GM12878 (cell line): Measurements from ENCODE around the gene NME5. TPM values are rescaled to one million over a fixed set of nuclear protein-coding genes. Genes with fewer than 3 reads are reported as not detected.

Source experiments
- ATAC-seq: fragments of 200-7000 bp; cut with Tn5 transposase; 3 replicates; pipeline ENCODE4 v1.9.1; 2020; ENCODE audit warnings: mild to moderate bottlenecking, moderate library complexity
- BruUV-seq: library from RNA; stranded (reverse); fragments of 400-500 nt; replicated peaks from 2 replicates; lab custom pipeline; 2021; lab: Mats Ljungman, UMichigan
- CTCF ChIA-PET: fragments of 300-600 bp; sonication (Branson Sonifier 250); formaldehyde crosslinking; extraction: SDS; loops from one replicate; lab custom pipeline; 2021; ENCODE audit warnings: inconsistent platforms; lab: Yijun Ruan, JAX
- POLR2A ChIA-PET: fragments of 350-600 bp; formaldehyde crosslinking; extraction: SDS; loops from one replicate; lab custom pipeline; 2021; ENCODE audit warnings: inconsistent platforms; lab: Charles Lee
- RAD21 ChIA-PET: fragments of 300-600 bp; sonication (Branson Sonifier 250); formaldehyde crosslinking; loops from one replicate; lab custom pipeline; 2023; ENCODE audit warnings: antibody characterized with exemption; ENCODE audit not compliant: unreplicated experiment; lab: Charles Lee
- SMC1A ChIA-PET: fragments of 300-600 bp; sonication (Branson Sonifier 250); formaldehyde crosslinking; loops from one replicate; lab custom pipeline; 2023; ENCODE audit not compliant: unreplicated experiment, uncharacterized antibody; lab: Charles Lee
- DNase-seq: peaks from one replicate; pipeline ENCODE4 v3.0.0-alpha.2; 2011; ENCODE audit warnings: low read depth, low spot score
- FAIRE-seq: peaks from 3 replicates; lab custom pipeline; 2011; peaks lifted over from hg19 to GRCh38; lab: Jason Lieb, UNC
- H2AFZ ChIP-seq: 2 replicates; pipeline ENCODE4 v1.6.0; 2011; ENCODE audit warnings: low read depth, low read length, control low read depth; ENCODE audit not compliant: control insufficient read depth
- H3K27ac ChIP-seq: 2 replicates; pipeline ENCODE4 v1.5.1; 2011; ENCODE audit warnings: control low read depth; ENCODE audit not compliant: control insufficient read depth, insufficient read depth
- H3K27me3 ChIP-seq, 2 experiments: replicated peaks in 1 of 2; 2 replicates each; pipeline versions ENCODE4 v1.6.0 to v1.6.1; 2011; ENCODE audit warnings: low read length in 1 of 2; ENCODE audit not compliant: control insufficient read depth in 2 of 2, insufficient read depth in 2 of 2
- H3K36me3 ChIP-seq, 2 experiments: 2 replicates each; pipeline ENCODE4 v1.5.1; 2011; ENCODE audit warnings: low read length in 1 of 2; ENCODE audit not compliant: control insufficient read depth in 2 of 2, insufficient read depth in 2 of 2
- H3K4me1 ChIP-seq: 2 replicates; pipeline ENCODE4 v1.6.1; 2011; ENCODE audit warnings: mild to moderate bottlenecking, low read length, moderate library complexity, mixed read lengths; ENCODE audit not compliant: control insufficient read depth, insufficient read depth
- H3K4me2 ChIP-seq: 2 replicates; pipeline ENCODE4 v1.6.0; 2011; ENCODE audit warnings: control low read depth; ENCODE audit not compliant: control insufficient read depth, insufficient read depth
- H3K4me3 ChIP-seq: fragments of 200-600 bp; sonication (generic); 2 replicates; pipeline ENCODE4 v1.5.1; 2016
- H3K79me2 ChIP-seq: 2 replicates; pipeline ENCODE4 v1.6.0; 2011; ENCODE audit warnings: low read length; ENCODE audit not compliant: control insufficient read depth, insufficient read depth
- H3K9ac ChIP-seq: 2 replicates; pipeline ENCODE4 v1.8.0; 2011; ENCODE audit warnings: low read length, control low read depth, mixed read lengths; ENCODE audit not compliant: control insufficient read depth, insufficient read depth
- H3K9me3 ChIP-seq: replicated peaks from 3 replicates; pipeline ENCODE4 v1.5.1; 2011; ENCODE audit warnings: mild to moderate bottlenecking, low read length; ENCODE audit not compliant: control insufficient read depth, insufficient read depth
- H4K20me1 ChIP-seq: 2 replicates; pipeline ENCODE4 v1.6.0; 2011; ENCODE audit not compliant: control insufficient read depth, insufficient read depth
- ATF7 ChIP-seq: fragments of 450-650 bp; IDR thresholded peaks from 2 replicates; pipeline ENCODE4 v1.6.1; 2016; ENCODE audit warnings: low read depth, mild to moderate bottlenecking
- BACH1 ChIP-seq: fragments of 450-650 bp; IDR thresholded peaks from 2 replicates; pipeline ENCODE4 v1.6.1; 2017; ENCODE audit warnings: mild to moderate bottlenecking, borderline replicate concordance
- CBX3 ChIP-seq: fragments of 200-600 bp; sonication (generic); IDR thresholded peaks from 2 replicates; pipeline ENCODE4 v1.6.1; 2016; ENCODE audit warnings: low read depth, borderline replicate concordance
- E4F1 ChIP-seq: fragments of 450-650 bp; IDR thresholded peaks from 2 replicates; pipeline ENCODE4 v1.6.1; 2018; ENCODE audit warnings: borderline replicate concordance, mild to moderate bottlenecking; ENCODE audit not compliant: partially characterized antibody
- EP300 ChIP-seq, 2 experiments: fragments of 150-350 bp in 1 of 2; IDR thresholded peaks; 2 replicates each; pipeline ENCODE4 v1.6.1; 2011 to 2012; ENCODE audit warnings: low read depth in 2 of 2, low read length in 2 of 2, borderline replicate concordance in 1 of 2, improper control_type of control experiment in 1 of 2, inconsistent platforms in 1 of 2; ENCODE audit not compliant: control insufficient read depth in 1 of 2
- LARP7 ChIP-seq: fragments of 450-650 bp; IDR thresholded peaks from 2 replicates; pipeline ENCODE4 v1.6.1; 2017; ENCODE audit warnings: mild to moderate bottlenecking
- MTA3 ChIP-seq: IDR thresholded peaks from 2 replicates; pipeline ENCODE4 v1.6.1; 2012; ENCODE audit warnings: low read length, inconsistent platforms, borderline replicate concordance
- PAX8 ChIP-seq: fragments of 450-650 bp; IDR thresholded peaks from 2 replicates; pipeline ENCODE4 v1.6.1; 2017; ENCODE audit warnings: mild to moderate bottlenecking, moderate library complexity
- PKNOX1 ChIP-seq: fragments of 450-650 bp; IDR thresholded peaks from 2 replicates; pipeline ENCODE4 v1.6.1; 2016; ENCODE audit warnings: mild to moderate bottlenecking
- POU2F2 ChIP-seq: IDR thresholded peaks from 3 replicates; pipeline ENCODE4 v1.6.1; 2011; ENCODE audit warnings: low read depth, mild to moderate bottlenecking, low read length, borderline replicate concordance
- RB1 ChIP-seq: fragments of 450-650 bp; formaldehyde crosslinking; IDR thresholded peaks from 2 replicates; pipeline ENCODE4 v1.6.1; 2017; ENCODE audit warnings: mild to moderate bottlenecking, borderline replicate concordance
- RFX5 ChIP-seq: IDR thresholded peaks from 2 replicates; pipeline ENCODE4 v1.6.1; 2011; ENCODE audit warnings: low read depth, low read length, improper control_type of control experiment
- SIN3A ChIP-seq: IDR thresholded peaks from 2 replicates; pipeline ENCODE4 v1.6.1; 2012; ENCODE audit warnings: low read depth, low read length, improper control_type of control experiment
- SMAD5 ChIP-seq: IDR thresholded peaks from 2 replicates; pipeline ENCODE4 v1.6.1; 2016; ENCODE audit warnings: antibody characterized with exemption, low read depth
- SMARCA5 ChIP-seq: fragments of 450-650 bp; IDR thresholded peaks from 2 replicates; pipeline ENCODE4 v1.6.1; 2017; ENCODE audit warnings: mild to moderate bottlenecking
- SMC3 ChIP-seq: IDR thresholded peaks from 2 replicates; pipeline ENCODE4 v1.6.1; 2011; ENCODE audit warnings: low read length, improper control_type of control experiment, borderline replicate concordance
- SP1 ChIP-seq: IDR thresholded peaks from one replicate; pipeline ENCODE4 v1.6.1; 2011; ENCODE audit warnings: low read depth, low read length
- STAT1 ChIP-seq: fragments of 450-650 bp; conservative IDR thresholded peaks from 2 replicates; pipeline ENCODE4 v1.6.1; 2014; ENCODE audit warnings: antibody characterized with exemption, mild to moderate bottlenecking
- YY1 ChIP-seq: IDR thresholded peaks from 2 replicates; pipeline ENCODE4 v1.6.1; 2011; ENCODE audit warnings: low read depth, mild to moderate bottlenecking, low read length
- ZNF207 ChIP-seq: fragments of 450-650 bp; IDR thresholded peaks from 2 replicates; pipeline ENCODE4 v1.6.1; 2014; ENCODE audit warnings: antibody characterized with exemption, mild to moderate bottlenecking, borderline replicate concordance
- WGBS: methylation state at CpG from one replicate; pipeline ENCODE4 v1.1.6; 2016; ENCODE audit warnings: low lambda C conversion rate; ENCODE audit not compliant: insufficient replicate concordance, insufficient coverage; ENCODE audit errors: missing lambda C conversion rate; 5-methylcytosine and 5-hydroxymethylcytosine counted together
- in situ Hi-C: fragments of 300-500 bp; cut with MboI; formaldehyde crosslinking; loops from 9 replicates; pipeline ENCODE4 v1.14.3; 2018; ENCODE audit warnings: mixed read lengths
- intact Hi-C: fragments of 100-400 bp; cut with micrococcal nuclease; formaldehyde crosslinking; loops from one replicate; pipeline ENCODE4 v1.14.2; 2022; ENCODE audit not compliant: unreplicated experiment
- polyA plus RNA-seq, 11 experiments: library from polyadenylated mRNA; depleted of rRNA in 4 of 11; unstranded in 6 of 11; stranded (reverse) in 5 of 11; fragments of >200 nt; fragmentation: Nextera tagmentation in 4 of 11; fragmentation: Illumina TruSeq in 1 of 11; extraction: Ambion mirVana in 4 of 11; extraction: Trizol in 1 of 11; gene quantifications; 1 replicate in 1 of 11; 2 replicates in 10 of 11; pipeline versions ENCODE4 v1.2.1 to v1.2.3, GENCODE V29; 2011 to 2016; ENCODE audit warnings: inconsistent platforms in 2 of 11, missing spikeins in 2 of 11, low read depth in 1 of 11
- total RNA-seq, 4 experiments: library from RNA; depleted of rRNA in 3 of 4; stranded (reverse); fragments of >200 nt in 3 of 4; fragmentation: Illumina TruSeq in 1 of 4; extraction: Trizol in 1 of 4; gene quantifications; 2 replicates each; pipeline versions ENCODE4 v1.2.1 to v1.2.3, GENCODE V29; 2013 to 2021
- TF ChIP-seq, protein P1 (sequence below): fragments of 450-650 bp; IDR thresholded peaks from 2 replicates; pipeline ENCODE4 v1.6.1; 2014; ENCODE audit warnings: mild to moderate bottlenecking

Gene NME5
- total and polyA plus RNA-seq, 10 of the 15 experiments (the other 5 are each of a cell fraction or from before 2014, with no cell fraction given): 0.22 to 0.52 TPM; not detected in 8

- no peaks in the 10 kb centered on the region for H4K20me1 ChIP-seq
- peak overlapping the region; percentile 81 for H3K4me2 ChIP-seq
- peaks cover 26 to 29% of the 10 kb centered on the region in 2 experiments for H3K36me3 ChIP-seq
- ChIA-PET CTCF (interaction anchor here (0.6 to 6.5 kb wide), 22 partner anchors 9 to 1365 kb away, joined by 3 to 46 read pairs (median 4); partner anchors contain the start of genes CDC25C, EGR1 and KDM3B), POLR2A (no interaction called here), SMC1A (interaction anchor here (0.6 to 3.6 kb wide), 10 partner anchors 17 to 385 kb away, joined by 3 to 20 read pairs (median 3); no protein-coding TSS in a partner anchor), RAD21 (interaction anchor here (0.7 to 3.5 kb wide), 10 partner anchors 15 to 368 kb away, joined by 3 to 16 read pairs (median 4); partner anchors contain the start of genes CDC23 and EGR1)
- peak overlapping the region; percentile 93; the same call in 1 of the 2 replicates for H3K9ac ChIP-seq
- no peak overlapping the region; the same call in 1 of the 2 replicates for H2AFZ ChIP-seq
- H3K9me3 ChIP-seq: no peaks in the 10 kb centered on the region
- in situ Hi-C loops (loop anchor here (10.0 to 25.0 kb wide), 2 partner anchors 235 to 332 kb away; no protein-coding TSS in a partner anchor), intact Hi-C loops (loop anchor here (1.0 kb wide), 5 partner anchors 103 to 368 kb away; no protein-coding TSS in a partner anchor)
- H3K4me1 ChIP-seq: peaks cover 5% of the 10 kb centered on the region
- H3K79me2 ChIP-seq: peaks cover 34% of the 10 kb centered on the region
- no peak overlapping the region for H3K27ac ChIP-seq
- DNase-seq (peak; percentile 62), FAIRE-seq (peak; percentile 97), ATAC-seq (peak; percentile 58)
- BruUV-seq: no TSS peak
- 48% methylated on average over 5 of the region's 5 CpGs for WGBS
- peak overlapping the region; percentile 87 for H3K4me3 ChIP-seq
- H3K27me3 ChIP-seq: no peaks in the 10 kb centered on the region
- TF ChIP-seq CBX3 (no peak), STAT1 (no peak), ATF7 (no peak), YY1 (0 out of 2 replicates have a peak, but pooled peaks have one; percentile 22), MTA3 (no peak), LARP7 (no peak), SMARCA5 (peak; percentile 46; the same call in 1 of the 2 replicates), EP300 (IDR thresholded peaks at IDR 0.05; ENCODE audit: borderline replicate concordance in 1 of 2, control insufficient read depth in 1 of 2, low read depth in 2 of 2, low read length in 2 of 2) (no peak), E4F1 (no peak), SMC3 (peak; percentile 76), PKNOX1 (0 out of 2 replicates have a peak, but pooled peaks have one; percentile 19), SIN3A (peak; percentile 11; the same call in 1 of the 2 replicates), PAX8 (no peak), ZNF207 (0 out of 2 replicates have a peak, but pooled peaks have one; percentile 27), RFX5 (no peak), RB1 (no peak), SP1 (no peak), SMAD5 (no peak), BACH1 (no peak), POU2F2 (peak; percentile 55; the same call in 1 of the 3 replicates)
- TF ChIP-seq, protein P1, sequence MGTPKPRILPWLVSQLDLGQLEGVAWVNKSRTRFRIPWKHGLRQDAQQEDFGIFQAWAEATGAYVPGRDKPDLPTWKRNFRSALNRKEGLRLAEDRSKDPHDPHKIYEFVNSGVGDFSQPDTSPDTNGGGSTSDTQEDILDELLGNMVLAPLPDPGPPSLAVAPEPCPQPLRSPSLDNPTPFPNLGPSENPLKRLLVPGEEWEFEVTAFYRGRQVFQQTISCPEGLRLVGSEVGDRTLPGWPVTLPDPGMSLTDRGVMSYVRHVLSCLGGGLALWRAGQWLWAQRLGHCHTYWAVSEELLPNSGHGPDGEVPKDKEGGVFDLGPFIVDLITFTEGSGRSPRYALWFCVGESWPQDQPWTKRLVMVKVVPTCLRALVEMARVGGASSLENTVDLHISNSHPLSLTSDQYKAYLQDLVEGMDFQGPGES: no peak
These were observed 41.1 kb upstream of the NME5 start for GRCh38 chr5:138180183-138180782.
